Keratinocyte (primary cell): ENCODE measurements around the gene ZNF362. TPM values are rescaled to one million over a fixed set of nuclear protein-coding genes. Genes with fewer than 3 reads are reported as not detected.

ENCODE experiments used
- DNase-seq: peaks from one replicate; pipeline ENCODE4 v3.0.0-alpha.2; 2011; ENCODE audit warnings: low read depth, missing footprints, low spot score
- FAIRE-seq: peaks from 2 replicates; lab custom pipeline; 2011; peaks lifted over from hg19 to GRCh38; lab: Jason Lieb, UNC
- H2AFZ ChIP-seq: 2 replicates; pipeline ENCODE4 v1.6.0; 2012; ENCODE audit warnings: low read length, control low read depth, inconsistent platforms; ENCODE audit not compliant: control insufficient read depth
- H3K27ac ChIP-seq: 2 replicates; pipeline ENCODE4 v1.5.1; 2011; ENCODE audit warnings: low read length; ENCODE audit not compliant: control insufficient read depth, insufficient read depth
- H3K27me3 ChIP-seq: 3 replicates; pipeline ENCODE4 v1.6.0; 2011; ENCODE audit warnings: low read length; ENCODE audit not compliant: control insufficient read depth, insufficient read depth; ENCODE audit errors: extremely low read depth
- H3K36me3 ChIP-seq, 2 experiments: 2 replicates in 1 of 2; 3 replicates in 1 of 2; pipeline ENCODE4 v1.5.1; 2011; ENCODE audit warnings: low read length in 2 of 2, mild to moderate bottlenecking in 1 of 2; ENCODE audit not compliant: control insufficient read depth in 2 of 2, insufficient read depth in 2 of 2; ENCODE audit errors: extremely low read depth in 1 of 2
- H3K4me1 ChIP-seq: 3 replicates; pipeline ENCODE4 v1.5.1; 2011; ENCODE audit warnings: low read length; ENCODE audit not compliant: control insufficient read depth, insufficient read depth; ENCODE audit errors: extremely low read depth
- H3K4me2 ChIP-seq: 3 replicates; pipeline ENCODE4 v1.6.0; 2011; ENCODE audit warnings: low read depth, low read length; ENCODE audit not compliant: control insufficient read depth, insufficient read depth; ENCODE audit errors: extremely low read depth
- H3K4me3 ChIP-seq, 3 experiments: fragments of 200-600 bp in 1 of 3; sonication (generic) in 1 of 3; 2 replicates in 2 of 3; 3 replicates in 1 of 3; pipeline ENCODE4 v1.5.1; 2011 to 2016; ENCODE audit warnings: low read length in 3 of 3, mild to moderate bottlenecking in 3 of 3, control low read depth in 2 of 3, inconsistent platforms in 1 of 3, low read depth in 1 of 3, mixed read lengths in 1 of 3, mixed run types in 1 of 3, moderate library complexity in 1 of 3; ENCODE audit not compliant: control insufficient read depth in 2 of 3, insufficient read depth in 2 of 3; ENCODE audit errors: extremely low read depth in 1 of 3
- H3K79me2 ChIP-seq: 2 replicates; pipeline ENCODE4 v1.6.0; 2012; ENCODE audit warnings: low read length; ENCODE audit not compliant: control insufficient read depth, insufficient read depth
- H3K9ac ChIP-seq: 3 replicates; pipeline ENCODE4 v1.6.0; 2011; ENCODE audit warnings: low read length; ENCODE audit not compliant: control insufficient read depth, insufficient read depth; ENCODE audit errors: extremely low read depth
- H3K9me1 ChIP-seq: 3 replicates; pipeline ENCODE4 v1.6.0; 2011; ENCODE audit warnings: low read length; ENCODE audit not compliant: control insufficient read depth, insufficient read depth; ENCODE audit errors: extremely low read depth
- H3K9me3 ChIP-seq: 2 replicates; pipeline ENCODE4 v1.5.1; 2012; ENCODE audit warnings: low read depth, low read length; ENCODE audit not compliant: control insufficient read depth
- H4K20me1 ChIP-seq: 3 replicates; pipeline ENCODE4 v1.6.0; 2011; ENCODE audit warnings: low read length; ENCODE audit not compliant: control insufficient read depth, insufficient read depth; ENCODE audit errors: extremely low read depth
- EZH2 ChIP-seq: IDR thresholded peaks from one replicate; pipeline ENCODE4 v1.6.1; 2012; ENCODE audit warnings: inconsistent platforms, mild to moderate bottlenecking, low read length, moderate library complexity
- dilution Hi-C: fragments of 300-500 bp; cut with MboI; formaldehyde crosslinking; loops from one replicate; pipeline ENCODE4 v1.7.0; 2020; ENCODE audit warnings: low sequenced_read_pairs; ENCODE audit not compliant: extremely low pct_ligation_motif_present
- polyA plus RNA-seq, 5 experiments: library from polyadenylated mRNA; depleted of rRNA in 3 of 5; stranded (reverse) in 3 of 5; stranded (forward) in 1 of 5; unstranded in 1 of 5; fragments of >200 nt; gene quantifications; 1 replicate in 1 of 5; 2 replicates in 3 of 5; 3 replicates in 1 of 5; pipeline versions ENCODE4 v1.2.1 to v1.2.3, GENCODE V29; 2011 to 2012; ENCODE audit warnings: missing spikeins in 2 of 5, low read depth in 1 of 5, low replicate concordance in 1 of 5
- TF ChIP-seq, protein P1 (sequence below), 3 experiments: IDR thresholded peaks in 1 of 3; conservative IDR thresholded peaks in 1 of 3; optimal IDR thresholded peaks in 1 of 3; 2 replicates in 2 of 3; 3 replicates in 1 of 3; pipeline versions ENCODE3 to v1.5.1; 2011; ENCODE audit warnings: low read length in 3 of 3, mild to moderate bottlenecking in 3 of 3, moderate library complexity in 2 of 3, control low read depth in 1 of 3, inconsistent platforms in 1 of 3; ENCODE audit not compliant: insufficient read depth in 2 of 3; ENCODE audit errors: extremely low read depth in 1 of 3

Gene ZNF362
- polyA plus RNA-seq, 1 donor (not counting 4 experiments of a cell fraction or from before 2014, with no cell fraction given): 2.2 TPM

DNA sequence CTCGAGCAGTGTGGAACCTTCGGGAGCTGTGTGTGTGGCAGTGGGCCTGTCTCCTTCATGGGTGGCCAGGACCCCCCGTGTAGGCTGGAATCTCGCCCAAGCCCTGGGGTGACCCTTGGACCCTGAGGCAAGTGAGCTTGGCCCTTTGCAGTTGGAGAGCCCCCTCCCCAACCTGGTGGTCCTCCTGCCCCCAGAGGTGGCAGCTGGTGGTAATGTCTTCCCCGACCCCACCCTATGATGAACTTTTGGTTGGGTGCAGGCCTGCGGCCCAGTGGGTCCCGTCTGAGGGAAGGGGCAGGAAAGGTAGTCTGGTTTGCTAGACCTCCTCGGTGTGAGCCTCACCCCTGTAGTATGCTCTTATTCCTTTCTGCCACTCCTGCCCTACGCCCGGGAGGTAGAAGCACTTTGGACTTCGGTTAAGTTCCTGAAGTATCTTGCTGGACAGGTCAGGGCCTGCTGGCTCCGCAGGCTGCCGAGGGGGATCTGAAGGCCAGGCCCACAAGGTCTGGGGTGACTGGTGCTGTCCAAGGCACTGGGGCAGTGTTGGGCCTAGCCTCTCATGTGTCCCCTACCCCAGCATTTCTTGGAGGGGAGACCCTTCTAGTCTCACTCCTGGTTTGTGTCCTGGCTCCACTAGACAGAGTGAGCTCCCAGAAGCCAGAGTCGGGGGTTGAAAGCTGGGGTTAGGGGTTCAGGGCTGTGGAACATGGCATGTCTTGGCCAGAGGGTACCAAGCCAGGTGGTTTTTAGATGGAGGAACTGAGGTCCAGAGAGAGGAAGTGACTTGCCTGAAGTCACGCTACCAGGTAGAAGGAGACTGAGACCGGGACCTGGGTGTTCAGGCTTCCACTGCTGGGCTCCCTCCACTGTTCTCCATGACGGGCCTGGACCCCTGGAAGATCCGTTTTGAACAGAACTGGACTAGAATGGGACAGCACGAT is 1.8 kb downstream of the ZNF362 start:
- DNase-seq (no peak), FAIRE-seq (peak; percentile 49)
- H3K9ac ChIP-seq: peak overlapping the region; percentile 83
- dilution Hi-C loops: no loop called here
- no peaks in the 10 kb centered on the region for H3K36me3 ChIP-seq
- no peaks in the 10 kb centered on the region for H3K9me1 ChIP-seq
- TF ChIP-seq, protein P1, sequence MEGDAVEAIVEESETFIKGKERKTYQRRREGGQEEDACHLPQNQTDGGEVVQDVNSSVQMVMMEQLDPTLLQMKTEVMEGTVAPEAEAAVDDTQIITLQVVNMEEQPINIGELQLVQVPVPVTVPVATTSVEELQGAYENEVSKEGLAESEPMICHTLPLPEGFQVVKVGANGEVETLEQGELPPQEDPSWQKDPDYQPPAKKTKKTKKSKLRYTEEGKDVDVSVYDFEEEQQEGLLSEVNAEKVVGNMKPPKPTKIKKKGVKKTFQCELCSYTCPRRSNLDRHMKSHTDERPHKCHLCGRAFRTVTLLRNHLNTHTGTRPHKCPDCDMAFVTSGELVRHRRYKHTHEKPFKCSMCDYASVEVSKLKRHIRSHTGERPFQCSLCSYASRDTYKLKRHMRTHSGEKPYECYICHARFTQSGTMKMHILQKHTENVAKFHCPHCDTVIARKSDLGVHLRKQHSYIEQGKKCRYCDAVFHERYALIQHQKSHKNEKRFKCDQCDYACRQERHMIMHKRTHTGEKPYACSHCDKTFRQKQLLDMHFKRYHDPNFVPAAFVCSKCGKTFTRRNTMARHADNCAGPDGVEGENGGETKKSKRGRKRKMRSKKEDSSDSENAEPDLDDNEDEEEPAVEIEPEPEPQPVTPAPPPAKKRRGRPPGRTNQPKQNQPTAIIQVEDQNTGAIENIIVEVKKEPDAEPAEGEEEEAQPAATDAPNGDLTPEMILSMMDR (optimal IDR thresholded peaks at IDR 0.05 in 1 of 3, IDR thresholded peaks at IDR 0.05 in 1 of 3, conservative IDR thresholded peaks at IDR 0.05 in 1 of 3; ENCODE audit: extremely low read depth in 1 of 3, insufficient read depth in 2 of 3, low read length in 3 of 3): no peak
- no peak for TF ChIP-seq EZH2
- H2AFZ ChIP-seq: peak overlapping the region; percentile 52
- no peaks in the 10 kb centered on the region for H3K79me2 ChIP-seq
- H4K20me1 ChIP-seq: peaks cover 4% of the 10 kb centered on the region
- H3K9me3 ChIP-seq: no peaks in the 10 kb centered on the region
- H3K27ac ChIP-seq: no peak overlapping the region
- H3K4me2 ChIP-seq: peak overlapping the region; percentile 93
- peak overlapping the region; percentile 41 to 74 (median 66) for H3K4me3 ChIP-seq
- H3K4me1 ChIP-seq: peaks cover 15% of the 10 kb centered on the region
- H3K27me3 ChIP-seq: no peaks in the 10 kb centered on the region

DNA sequence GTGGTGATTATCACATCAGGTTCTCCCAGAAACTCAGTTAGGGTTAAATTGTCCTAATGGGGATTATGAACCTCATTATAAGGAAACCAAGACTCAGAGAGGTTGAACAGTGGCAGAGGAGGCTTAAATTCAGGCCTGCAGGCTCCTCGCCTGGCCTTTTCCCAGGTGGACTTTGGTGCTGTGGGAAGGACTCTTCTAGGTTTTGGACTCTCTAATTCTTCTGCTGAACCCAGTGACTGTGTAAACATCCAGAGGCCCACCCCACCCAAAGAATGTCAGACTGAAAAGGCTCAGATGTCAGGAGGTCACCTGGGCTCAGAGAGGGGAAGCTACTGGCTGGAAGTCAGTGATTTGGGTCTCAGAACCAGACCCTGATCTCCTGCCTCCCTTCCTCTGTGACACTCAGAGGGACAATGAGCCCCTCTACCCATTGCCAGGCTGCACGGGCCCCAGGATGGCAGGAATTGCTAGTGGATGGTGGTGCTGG is 2.5 kb downstream of the ZNF362 start:
- no peak for TF ChIP-seq EZH2
- TF ChIP-seq, protein P1 (optimal IDR thresholded peaks at IDR 0.05 in 1 of 3, IDR thresholded peaks at IDR 0.05 in 1 of 3, conservative IDR thresholded peaks at IDR 0.05 in 1 of 3; ENCODE audit: extremely low read depth in 1 of 3, insufficient read depth in 2 of 3, low read length in 3 of 3): no peak
- Histone ChIP-seq H3K4me1 (peaks cover 15% of the 10 kb centered on the region), H3K9me3 (no peaks in the 10 kb centered on the region), H3K27me3 (no peaks in the 10 kb centered on the region), H3K27ac (no peak overlapping the region), H2AFZ (no peak overlapping the region), H3K4me3 (no peak overlapping the region), H3K9me1 (no peaks in the 10 kb centered on the region), H3K79me2 (no peaks in the 10 kb centered on the region), H3K4me2 (no peak overlapping the region), H3K36me3 (no peaks in the 10 kb centered on the region), H3K9ac (no peak overlapping the region), H4K20me1 (peaks cover 4% of the 10 kb centered on the region)
- FAIRE-seq (no peak), DNase-seq (no peak)
- dilution Hi-C loops: no loop called here
